SK-N-SH (cell line): ENCODE data around the gene CEBPG. TPM values are rescaled to one million over a fixed set of nuclear protein-coding genes. Genes with fewer than 3 reads are reported as not detected.

ENCODE experiments used
- CTCF ChIA-PET: fragments of 300-600, 350-600 bp; formaldehyde crosslinking; extraction: SDS; loops from one replicate; lab custom pipeline; 2021; lab: Yijun Ruan, JAX
- POLR2A ChIA-PET: fragments of 350-600 bp; sonication (Branson Sonifier 250); formaldehyde crosslinking; extraction: SDS; loops from one replicate; lab custom pipeline; 2020; ENCODE audit warnings: antibody characterized with exemption, inconsistent platforms; lab: Yijun Ruan, JAX
- DNase-seq: peaks from one replicate; pipeline ENCODE4 v3.0.0; 2012
- H2AFZ ChIP-seq: fragments of 200-600 bp; sonication (generic); 2 replicates; pipeline ENCODE4 v1.8.1; 2016; ENCODE audit warnings: antibody characterized with exemption, mild to moderate bottlenecking, low read depth
- H3F3A ChIP-seq: fragments of 200-600 bp; sonication (generic); replicated peaks from 2 replicates; pipeline ENCODE3; 2016; ENCODE audit warnings: antibody characterized with exemption, mild to moderate bottlenecking; ENCODE audit not compliant: insufficient read depth
- H3K27ac ChIP-seq, 2 experiments: fragments of 200-500 bp in 1 of 2; fragments of 200-600 bp in 1 of 2; sonication (Bioruptor generic) in 1 of 2; sonication (generic), shearing (Covaris generic) in 1 of 2; 2 replicates each; pipeline versions ENCODE4 v1.5.1 to v1.6.1; 2014 to 2016; ENCODE audit warnings: low read depth in 2 of 2, inconsistent platforms in 1 of 2, low read length in 1 of 2, mild to moderate bottlenecking in 1 of 2, mixed read lengths in 1 of 2
- H3K27me3 ChIP-seq: fragments of 200-600 bp; sonication (generic), shearing (Covaris generic); 2 replicates; pipeline ENCODE4 v1.6.1; 2016; ENCODE audit warnings: mixed run types; ENCODE audit not compliant: insufficient read depth
- H3K36me3 ChIP-seq, 2 experiments: fragments of 200-500 bp in 1 of 2; fragments of 200-600 bp in 1 of 2; sonication (Bioruptor generic) in 1 of 2; sonication (generic) in 1 of 2; replicated peaks in 1 of 2; 2 replicates each; pipeline versions ENCODE3 to v1.5.1; 2014 to 2016; ENCODE audit warnings: low read length in 1 of 2, mild to moderate bottlenecking in 1 of 2; ENCODE audit not compliant: insufficient read depth in 2 of 2, control insufficient read depth in 1 of 2
- H3K4me1 ChIP-seq, 2 experiments: fragments of 200-500 bp in 1 of 2; fragments of 200-600 bp in 1 of 2; sonication (Bioruptor generic) in 1 of 2; sonication (generic), shearing (Covaris generic) in 1 of 2; 2 replicates each; pipeline versions ENCODE4 v1.5.1 to v1.6.1; 2014 to 2016; ENCODE audit warnings: low read depth in 1 of 2, low read length in 1 of 2, mixed run types in 1 of 2; ENCODE audit not compliant: insufficient read depth in 2 of 2, control insufficient read depth in 1 of 2
- H3K4me2 ChIP-seq: fragments of 200-600 bp; sonication (generic), shearing (Covaris generic); 2 replicates; pipeline ENCODE4 v1.6.1; 2017; ENCODE audit warnings: mixed run types
- H3K4me3 ChIP-seq, 2 experiments: fragments of 200-500 bp in 1 of 2; fragments of 200-600 bp in 1 of 2; sonication (Bioruptor generic) in 1 of 2; sonication (generic), shearing (Covaris generic) in 1 of 2; 2 replicates each; pipeline versions ENCODE4 v1.5.1 to v1.8.1; 2014 to 2016; ENCODE audit warnings: low read depth in 2 of 2, inconsistent platforms in 1 of 2, low read length in 1 of 2, mild to moderate bottlenecking in 1 of 2, mixed read lengths in 1 of 2, moderate library complexity in 1 of 2
- H3K79me2 ChIP-seq: fragments of 200-600 bp; sonication (generic); 2 replicates; pipeline ENCODE4 v1.8.1; 2017; ENCODE audit warnings: mild to moderate bottlenecking; ENCODE audit not compliant: insufficient read depth
- H3K9ac ChIP-seq: fragments of 200-600 bp; sonication (generic); 2 replicates; pipeline ENCODE4 v1.6.1; 2017; ENCODE audit warnings: mixed run types
- H3K9me2 ChIP-seq: fragments of 200-600 bp; sonication (generic); 2 replicates; pipeline ENCODE4 v1.6.1; 2017; ENCODE audit warnings: mixed run types
- H3K9me3 ChIP-seq: fragments of 200-600 bp; sonication (generic); 2 replicates; pipeline ENCODE4 v1.6.1; 2017; ENCODE audit warnings: mixed run types, mild to moderate bottlenecking, moderate library complexity
- H4K20me1 ChIP-seq: fragments of 200-600 bp; sonication (generic); 2 replicates; pipeline ENCODE4 v1.6.1; 2017; ENCODE audit warnings: mild to moderate bottlenecking, mixed run types; ENCODE audit not compliant: insufficient read depth
- CHD2 ChIP-seq: fragments of 150-350 bp; IDR thresholded peaks from 2 replicates; pipeline ENCODE4 v1.6.1; 2018; ENCODE audit warnings: low read length; ENCODE audit not compliant: partially characterized antibody
- ELF1 ChIP-seq: IDR thresholded peaks from 2 replicates; pipeline ENCODE4 v1.4.0; 2012
- EP300 ChIP-seq, 2 experiments: IDR thresholded peaks; 2 replicates each; pipeline versions ENCODE4 v1.4.0 to v1.6.1; 2012; ENCODE audit warnings: borderline replicate concordance in 1 of 2, low read depth in 1 of 2, low read length in 1 of 2
- EZH2phosphoT487 ChIP-seq: fragments of 200-600 bp; sonication (generic); IDR thresholded peaks from 2 replicates; pipeline ENCODE4 v1.6.1; 2017; ENCODE audit warnings: low read depth, mixed run types, mild to moderate bottlenecking, antibody characterized with exemption, moderate library complexity, borderline replicate concordance
- FOSL2 ChIP-seq: IDR thresholded peaks from 2 replicates; pipeline ENCODE4 v1.4.0; 2012; ENCODE audit warnings: low read depth, mild to moderate bottlenecking, moderate library complexity, borderline replicate concordance
- FOXJ3 ChIP-seq: sonication (generic); formaldehyde crosslinking; IDR thresholded peaks from 2 replicates; pipeline ENCODE4 v1.5.1; 2020; ENCODE audit warnings: mild to moderate bottlenecking, missing genetic modification reagents
- MEF2A ChIP-seq: IDR thresholded peaks from 2 replicates; pipeline ENCODE4 v1.4.0; 2012; ENCODE audit warnings: low read depth, borderline replicate concordance
- MXI1 ChIP-seq: IDR thresholded peaks from 2 replicates; pipeline ENCODE4 v1.6.1; 2012; ENCODE audit warnings: mild to moderate bottlenecking, low read depth, low read length, improper control_type of control experiment
- NRF1 ChIP-seq: IDR thresholded peaks from 2 replicates; pipeline ENCODE4 v1.6.1; 2012; ENCODE audit warnings: low read depth, mild to moderate bottlenecking, low read length
- POLR2AphosphoS5 ChIP-seq: IDR thresholded peaks from 2 replicates; pipeline ENCODE4 v1.6.1; 2012; ENCODE audit warnings: low read depth, low read length
- RCOR1 ChIP-seq: fragments of 150-350 bp; IDR thresholded peaks from 2 replicates; pipeline ENCODE4 v1.6.1; 2017; ENCODE audit warnings: antibody characterized with exemption, low read length
- RFX5 ChIP-seq: IDR thresholded peaks from 2 replicates; pipeline ENCODE4 v1.6.1; 2012; ENCODE audit warnings: mild to moderate bottlenecking, improper control_type of control experiment, low read length
- RXRA ChIP-seq: IDR thresholded peaks from 2 replicates; pipeline ENCODE4 v1.4.0; 2012; ENCODE audit warnings: low read depth, mild to moderate bottlenecking, borderline replicate concordance
- SIN3A ChIP-seq: IDR thresholded peaks from 2 replicates; pipeline ENCODE4 v1.6.1; 2012; ENCODE audit warnings: low read depth, mild to moderate bottlenecking, low read length, moderate library complexity, borderline replicate concordance
- WGBS: methylation state at CpG from one replicate; pipeline ENCODE4 v1.1.6; 2017; ENCODE audit warnings: low lambda C conversion rate; 5-methylcytosine and 5-hydroxymethylcytosine counted together
- polyA plus RNA-seq, 3 experiments: library from polyadenylated mRNA; depleted of rRNA; stranded (reverse); fragments of >200 nt; gene quantifications; 2 replicates each; pipeline ENCODE4 v1.2.3, GENCODE V29; 2012
- TF ChIP-seq, protein P1 (sequence below): IDR thresholded peaks from 2 replicates; pipeline ENCODE4 v1.4.0; 2012; ENCODE audit warnings: low read depth, borderline replicate concordance
- TF ChIP-seq, protein P2 (sequence below): IDR thresholded peaks from 2 replicates; pipeline ENCODE4 v1.4.0; 2012; ENCODE audit warnings: low read depth, borderline replicate concordance

Gene CEBPG
- polyA plus RNA-seq, 1 of the 3 experiments (the other 2 are of a cell fraction) = 9.1 TPM

DNA sequence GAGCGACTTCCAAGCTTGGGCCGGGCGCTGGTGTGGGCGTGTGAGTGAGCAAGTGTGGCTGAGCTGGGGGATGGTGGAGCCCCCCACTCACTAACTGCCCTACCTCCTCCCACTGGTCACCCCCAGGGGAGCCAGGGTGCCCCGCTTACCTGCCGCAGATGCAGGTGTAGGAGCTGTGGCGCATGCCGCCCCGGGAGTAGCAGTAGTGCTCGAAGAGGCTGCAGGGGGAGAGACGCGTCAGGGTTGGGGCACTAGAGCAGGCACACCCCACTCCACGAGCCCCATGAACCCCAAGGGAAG lies 39.9 kb downstream of the CEBPG start:
- Histone ChIP-seq H3K9ac (no peak overlapping the region), H3K79me2 (no peaks in the 10 kb centered on the region), H2AFZ (no peak overlapping the region), H3K27me3 (no peaks in the 10 kb centered on the region), H4K20me1 (no peaks in the 10 kb centered on the region), H3K4me1 (peaks cover 0 to 43% of the 10 kb centered on the region in 2 experiments; a peak in 1 of 4 replicates), H3F3A (no peaks in the 10 kb centered on the region), H3K36me3 (no peaks in the 10 kb centered on the region), H3K4me3 (no peak overlapping the region), H3K9me3 (no peaks in the 10 kb centered on the region), H3K9me2 (no peaks in the 10 kb centered on the region), H3K4me2 (no peak overlapping the region), H3K27ac (no peak overlapping the region)
- DNase-seq = no peak
- 85% methylated on average over 13 of the region's 13 CpGs for WGBS
- CTCF ChIA-PET = interaction anchor here (0.6 to 10.9 kb wide), 10 partner anchors 17 to 732 kb away, joined by 3 to 155 read pairs (median 6); no protein-coding TSS in a partner anchor
- POLR2A ChIA-PET = no interaction called here
- TF ChIP-seq CHD2 = no peak
- no peak for TF ChIP-seq FOSL2
- TF ChIP-seq EP300 (IDR thresholded peaks at IDR 0.05; ENCODE audit: borderline replicate concordance in 1 of 2, low read depth in 1 of 2, low read length in 1 of 2) = no peak
- TF ChIP-seq SIN3A = no peak
- no peak for TF ChIP-seq EZH2phosphoT487
- TF ChIP-seq, protein P1, sequence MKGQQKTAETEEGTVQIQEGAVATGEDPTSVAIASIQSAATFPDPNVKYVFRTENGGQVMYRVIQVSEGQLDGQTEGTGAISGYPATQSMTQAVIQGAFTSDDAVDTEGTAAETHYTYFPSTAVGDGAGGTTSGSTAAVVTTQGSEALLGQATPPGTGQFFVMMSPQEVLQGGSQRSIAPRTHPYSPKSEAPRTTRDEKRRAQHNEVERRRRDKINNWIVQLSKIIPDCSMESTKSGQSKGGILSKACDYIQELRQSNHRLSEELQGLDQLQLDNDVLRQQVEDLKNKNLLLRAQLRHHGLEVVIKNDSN = no peak
- TF ChIP-seq MEF2A = no peak
- TF ChIP-seq MXI1 = no peak
- no peak for TF ChIP-seq RCOR1
- no peak for TF ChIP-seq NRF1
- no peak for TF ChIP-seq RXRA
- TF ChIP-seq, protein P2, sequence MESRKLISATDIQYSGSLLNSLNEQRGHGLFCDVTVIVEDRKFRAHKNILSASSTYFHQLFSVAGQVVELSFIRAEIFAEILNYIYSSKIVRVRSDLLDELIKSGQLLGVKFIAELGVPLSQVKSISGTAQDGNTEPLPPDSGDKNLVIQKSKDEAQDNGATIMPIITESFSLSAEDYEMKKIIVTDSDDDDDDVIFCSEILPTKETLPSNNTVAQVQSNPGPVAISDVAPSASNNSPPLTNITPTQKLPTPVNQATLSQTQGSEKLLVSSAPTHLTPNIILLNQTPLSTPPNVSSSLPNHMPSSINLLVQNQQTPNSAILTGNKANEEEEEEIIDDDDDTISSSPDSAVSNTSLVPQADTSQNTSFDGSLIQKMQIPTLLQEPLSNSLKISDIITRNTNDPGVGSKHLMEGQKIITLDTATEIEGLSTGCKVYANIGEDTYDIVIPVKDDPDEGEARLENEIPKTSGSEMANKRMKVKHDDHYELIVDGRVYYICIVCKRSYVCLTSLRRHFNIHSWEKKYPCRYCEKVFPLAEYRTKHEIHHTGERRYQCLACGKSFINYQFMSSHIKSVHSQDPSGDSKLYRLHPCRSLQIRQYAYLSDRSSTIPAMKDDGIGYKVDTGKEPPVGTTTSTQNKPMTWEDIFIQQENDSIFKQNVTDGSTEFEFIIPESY = no peak
- TF ChIP-seq RFX5 = no peak
- no peak for TF ChIP-seq ELF1
- no peak for TF ChIP-seq FOXJ3 (CRISPR knock-in tag)
- TF ChIP-seq POLR2AphosphoS5 = no peak
